Inflammatory macrophage treated with lipopolysaccharide for 4 hours (primary cell): Measurements from ENCODE around the gene DEPDC5.
A peak's percentile ranks its signal among the peaks of the same experiment; 100 is the strongest.

Experiments used
- DNase-seq: peaks from one replicate; pipeline ENCODE4 v3.0.0-alpha.2; 2020

DEPDC5 gene

DNA sequence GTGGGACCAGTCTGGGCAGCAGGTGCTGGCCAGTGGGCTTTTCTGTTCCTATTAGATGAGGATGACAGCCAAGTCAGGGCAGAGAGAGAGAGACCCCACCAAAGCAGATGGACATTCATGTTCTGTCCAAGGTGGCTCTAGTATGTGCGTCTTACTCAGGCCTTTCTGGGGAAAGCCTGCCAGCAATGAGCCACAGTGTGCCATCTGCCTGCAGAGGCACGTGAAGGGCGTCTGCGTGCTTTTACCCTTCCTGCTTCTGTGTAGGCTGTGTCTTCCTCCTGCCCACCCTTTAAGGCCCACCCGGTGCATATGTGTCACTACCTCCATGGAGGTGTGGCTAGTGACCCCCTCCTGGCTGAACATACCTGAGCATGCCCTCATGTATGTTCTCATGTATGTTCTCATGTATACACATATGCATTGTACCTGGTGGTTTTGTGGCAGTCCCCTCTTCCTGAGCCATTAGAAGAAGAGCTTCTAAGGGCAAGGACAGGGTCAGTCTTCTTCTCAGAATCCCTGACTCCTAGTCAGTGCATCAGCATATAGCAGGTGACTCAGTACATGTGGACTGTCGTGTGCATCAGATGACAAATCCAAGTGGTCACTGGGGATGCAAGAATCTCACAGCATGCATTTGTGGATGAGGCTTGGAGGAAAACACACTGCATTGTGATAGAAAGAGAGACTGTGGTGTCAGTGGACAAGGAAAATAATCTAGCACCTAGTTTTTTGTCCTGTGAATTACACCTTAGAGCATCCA is 100.1 kb downstream of the DEPDC5 start:
- no peak for DNase-seq

DNA sequence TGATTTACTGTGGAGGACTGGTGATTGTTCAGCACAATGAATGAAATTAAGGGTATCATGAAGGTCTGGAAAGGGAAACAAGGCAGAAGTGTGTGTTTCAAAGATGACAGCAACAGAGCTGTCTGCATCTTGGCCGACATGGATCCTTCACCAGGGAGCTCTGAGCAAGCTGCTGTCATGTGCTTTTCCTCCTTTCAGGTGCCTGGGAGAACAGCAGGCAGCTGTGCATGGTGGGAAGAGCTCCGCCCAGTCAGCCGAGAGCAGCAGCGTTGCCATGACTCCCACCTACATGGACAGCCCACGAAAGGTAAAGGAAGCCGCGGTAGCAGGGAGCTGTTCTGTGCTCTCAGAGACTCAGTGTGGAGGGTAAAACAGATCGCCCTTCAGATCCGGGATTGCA is 103.4 kb downstream of the DEPDC5 start:
- DNase-seq, result no peak

DNA sequence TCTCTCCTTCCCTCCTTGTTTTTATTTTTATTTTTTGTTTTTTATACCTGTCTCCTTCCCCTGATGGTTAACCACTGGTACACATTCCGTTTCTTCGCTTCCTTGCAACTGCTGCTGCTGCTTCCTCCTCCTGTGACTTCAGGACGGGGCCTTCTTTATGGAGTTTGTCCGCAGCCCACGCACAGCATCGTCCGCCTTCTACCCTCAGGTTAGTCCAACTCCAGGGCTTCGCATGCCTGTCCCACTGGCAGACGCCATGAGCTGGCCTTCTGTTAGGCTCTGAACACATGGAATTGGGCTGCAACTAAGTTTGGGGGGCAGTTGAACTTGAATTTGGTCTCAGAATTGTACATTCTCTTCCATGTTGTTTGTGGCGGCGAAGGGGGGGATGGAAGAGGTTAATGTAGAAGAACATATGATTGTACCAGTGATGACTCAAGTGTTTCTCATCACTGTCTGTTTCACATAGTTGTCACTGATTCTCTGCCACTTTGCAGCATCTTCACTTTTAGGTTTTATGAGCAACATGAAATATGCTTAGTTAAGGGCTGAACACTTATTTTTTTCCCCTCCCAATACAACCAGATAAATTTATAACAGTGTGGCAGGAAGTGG is 107.5 kb downstream of the DEPDC5 start:
- DNase-seq, result no peak

DNA sequence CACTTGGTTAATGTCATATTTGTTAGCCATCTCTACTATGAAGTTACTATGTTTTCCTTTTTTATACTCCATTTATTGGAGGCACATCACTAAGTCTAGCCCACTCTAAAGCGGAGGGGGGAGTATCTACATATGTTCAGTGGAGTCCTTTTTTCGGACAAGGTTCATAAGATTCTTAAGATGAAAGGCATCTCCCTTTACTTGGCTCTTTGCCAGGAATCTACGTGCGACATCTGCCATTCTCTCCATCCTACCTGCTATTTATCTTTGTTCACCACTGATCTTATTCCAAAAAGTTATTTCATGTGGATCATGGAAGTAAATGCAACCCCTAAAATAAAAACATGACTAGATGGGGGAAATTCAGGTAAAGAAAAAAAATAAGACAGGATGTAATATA is 113.1 kb downstream of the DEPDC5 start:
- DNase-seq, result no peak

- DNase-seq, result peak; percentile 0
These were observed 113.8 kb downstream of the DEPDC5 start for GRCh38 chr22:31867386-31868153.

DNA sequence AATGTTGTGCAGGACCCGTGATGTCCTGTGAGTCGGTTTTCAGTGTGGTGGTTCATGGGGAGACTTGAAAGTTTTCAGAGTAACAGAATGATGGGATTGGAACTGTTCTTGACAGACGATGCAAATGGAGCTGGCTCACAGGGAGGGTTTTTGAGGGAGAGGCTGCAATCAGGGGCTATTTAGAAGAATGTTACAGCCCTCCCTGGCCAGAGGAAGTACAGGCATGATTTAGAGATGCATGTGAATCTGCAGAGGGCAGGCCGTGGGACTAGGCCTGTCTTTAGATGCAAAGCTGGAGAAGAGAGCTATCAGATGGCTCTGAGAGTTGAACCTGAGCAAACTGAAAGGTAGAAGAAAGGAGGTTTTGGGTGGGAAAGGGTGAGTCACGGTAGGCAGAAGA is 115.9 kb downstream of the DEPDC5 start:
- DNase-seq, result no peak

DNA sequence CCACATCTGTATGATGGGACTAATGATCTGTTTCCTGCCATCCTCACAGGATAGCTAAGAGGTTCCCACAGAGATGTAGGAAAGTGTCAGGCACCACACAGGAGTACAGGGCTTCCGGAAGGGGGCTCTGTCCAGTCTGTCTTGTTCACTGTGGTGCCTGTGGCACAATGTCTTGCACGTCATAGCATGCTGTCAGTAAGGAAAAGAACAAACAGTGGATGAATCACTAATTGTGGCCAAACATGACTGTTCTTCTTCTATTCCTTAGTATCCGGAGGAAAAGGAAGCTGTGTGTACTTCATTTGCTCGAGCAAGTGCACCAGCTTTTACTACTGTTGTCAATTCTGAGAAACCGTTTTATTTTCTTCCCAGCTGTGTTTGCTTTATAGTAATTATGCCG is 117.1 kb downstream of the DEPDC5 start:
- DNase-seq, result peak; percentile 23

DNA sequence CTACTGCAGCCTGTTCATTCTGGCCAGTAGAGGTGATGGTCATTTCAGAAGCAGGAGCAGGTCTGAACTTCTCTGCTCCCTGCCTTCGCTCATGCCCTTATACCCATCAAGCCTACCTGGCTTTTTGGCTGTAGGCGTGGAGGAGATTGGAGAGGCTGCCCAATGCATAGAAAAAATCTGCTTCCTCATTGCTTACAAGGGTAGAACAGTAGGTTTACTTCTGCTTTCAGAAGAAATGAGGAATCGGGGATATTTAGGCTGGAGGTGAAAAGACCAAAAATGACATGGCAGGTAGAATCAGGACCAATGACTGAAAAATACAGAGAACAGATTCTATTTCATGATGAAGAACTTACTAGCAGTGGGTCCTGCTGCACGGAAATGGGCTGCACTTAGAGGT is 117.7 kb downstream of the DEPDC5 start:
- peak; percentile 27 for DNase-seq

DNA sequence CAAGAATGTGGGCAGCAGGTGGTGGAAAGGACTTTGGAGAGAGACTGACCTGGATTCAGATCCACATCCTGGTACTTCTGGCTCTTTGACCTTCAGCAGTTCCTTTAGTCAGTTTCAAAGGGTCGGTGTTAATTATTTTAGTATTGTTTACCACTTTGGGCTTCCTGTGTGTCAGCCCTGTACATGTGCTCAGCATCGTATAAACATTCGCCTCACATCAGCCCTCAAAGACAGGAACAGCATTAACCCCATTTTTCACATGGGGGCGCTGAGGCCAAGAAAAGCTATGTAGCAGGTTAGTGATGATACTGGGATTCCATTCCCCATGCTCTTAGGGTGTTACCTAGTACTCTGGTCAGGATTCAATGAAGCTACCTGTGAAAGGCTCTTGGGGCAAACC is 118.4 kb downstream of the DEPDC5 start:
- no peak for DNase-seq

- no peak for DNase-seq
These were observed 121.0 kb downstream of the DEPDC5 start for GRCh38 chr22:31874821-31875220.

DNA sequence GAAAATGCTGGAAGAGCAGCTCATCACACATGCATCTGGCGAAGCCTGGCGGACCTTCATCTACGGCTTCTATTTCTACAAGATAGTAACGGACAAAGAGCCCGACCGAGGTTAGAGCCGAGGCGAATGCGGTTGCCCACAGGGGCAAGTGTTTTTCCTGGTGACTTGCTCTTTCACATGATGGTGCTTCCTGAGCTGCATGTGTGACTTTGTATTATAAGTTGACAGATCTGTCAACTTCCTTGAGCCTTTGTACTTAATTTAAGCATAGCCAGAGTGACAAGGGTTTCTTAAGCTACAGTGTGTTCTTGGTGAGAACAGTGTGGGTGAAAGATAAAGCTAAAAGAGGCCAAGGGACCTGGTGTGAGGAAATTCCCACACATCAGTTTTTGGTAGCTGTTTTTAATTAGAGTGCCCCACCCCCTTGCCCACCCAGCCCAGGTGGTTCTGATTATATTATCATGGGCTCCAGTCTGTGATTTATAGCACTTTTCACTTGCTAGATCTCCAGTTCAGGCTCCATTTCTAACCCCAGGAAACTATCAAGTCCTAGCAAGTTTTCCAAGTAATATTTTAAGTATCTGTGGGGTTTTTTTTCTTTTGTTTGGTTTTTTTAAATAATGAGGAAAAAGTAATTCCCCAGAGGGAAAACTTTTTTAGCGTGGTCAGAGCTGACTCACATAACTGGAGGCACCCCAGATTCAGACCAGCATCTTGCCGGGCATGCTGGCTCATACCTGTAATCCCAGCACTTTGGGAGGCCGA is 122.5 kb downstream of the DEPDC5 start:
- no peak for DNase-seq

DNA sequence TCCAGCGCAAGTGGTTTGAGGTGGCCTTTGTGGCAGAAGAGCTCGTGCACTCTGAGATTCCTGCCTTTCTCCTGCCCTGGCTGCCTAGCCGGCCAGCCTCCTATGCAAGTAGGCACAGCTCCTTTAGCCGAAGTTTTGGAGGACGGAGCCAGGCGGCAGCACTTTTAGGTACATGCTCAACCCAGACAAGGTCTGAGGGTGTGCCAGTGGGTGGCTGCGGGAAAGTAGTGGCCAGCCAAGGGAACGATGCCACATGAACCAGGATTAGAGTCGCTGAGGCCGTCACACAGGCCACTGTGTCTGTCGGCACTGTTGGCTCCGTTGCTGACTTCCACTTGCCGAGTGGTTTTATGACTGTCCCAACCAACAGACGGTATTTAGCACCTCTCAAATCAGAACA is 125.8 kb downstream of the DEPDC5 start:
- no peak for DNase-seq

DNA sequence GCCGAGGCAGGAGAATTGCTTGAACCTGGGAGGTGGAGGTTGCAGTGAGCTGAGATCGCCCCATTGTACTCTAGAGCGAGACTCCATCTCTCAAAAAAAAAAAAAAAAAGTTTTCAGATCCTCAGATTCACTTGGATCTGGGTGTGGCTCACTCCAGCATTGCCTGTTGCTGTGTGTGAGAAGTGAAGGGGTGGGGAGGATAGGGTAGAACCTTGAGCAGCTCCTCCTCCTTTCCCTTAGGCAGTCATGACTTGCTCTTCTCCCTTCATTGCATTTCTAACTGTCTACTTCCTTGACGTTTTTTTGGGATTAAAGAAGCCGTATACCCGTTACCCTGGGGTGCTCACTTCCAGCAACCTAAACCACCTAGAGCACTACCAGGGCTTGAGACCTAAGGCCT is 127.4 kb downstream of the DEPDC5 start:
- DNase-seq, result no peak

DNA sequence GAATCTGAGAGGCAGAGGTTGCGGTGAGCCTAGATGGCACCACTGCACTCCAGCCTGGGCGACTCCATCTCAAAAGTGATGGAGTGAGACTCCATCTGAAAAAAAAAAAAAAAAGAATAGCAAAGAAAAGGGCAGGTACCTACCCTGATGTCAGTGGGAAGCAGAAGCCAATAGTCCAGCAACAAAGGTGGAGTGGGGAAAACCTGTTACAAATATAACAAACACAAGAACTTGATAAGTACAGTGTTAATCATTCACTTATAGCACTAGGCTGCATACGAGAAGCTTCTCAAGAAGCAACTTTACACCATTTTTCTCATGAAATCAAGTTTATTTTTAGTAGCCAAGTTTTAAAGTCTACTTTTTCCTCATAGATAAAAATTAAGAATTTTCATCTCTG is 128.0 kb downstream of the DEPDC5 start:
- DNase-seq, result no peak

- no peak for DNase-seq
These were observed 129.2 kb downstream of the DEPDC5 start for GRCh38 chr22:31882971-31883370.

- DNase-seq, result no peak
These were observed 130.2 kb downstream of the DEPDC5 start for GRCh38 chr22:31883989-31884388.

DNA sequence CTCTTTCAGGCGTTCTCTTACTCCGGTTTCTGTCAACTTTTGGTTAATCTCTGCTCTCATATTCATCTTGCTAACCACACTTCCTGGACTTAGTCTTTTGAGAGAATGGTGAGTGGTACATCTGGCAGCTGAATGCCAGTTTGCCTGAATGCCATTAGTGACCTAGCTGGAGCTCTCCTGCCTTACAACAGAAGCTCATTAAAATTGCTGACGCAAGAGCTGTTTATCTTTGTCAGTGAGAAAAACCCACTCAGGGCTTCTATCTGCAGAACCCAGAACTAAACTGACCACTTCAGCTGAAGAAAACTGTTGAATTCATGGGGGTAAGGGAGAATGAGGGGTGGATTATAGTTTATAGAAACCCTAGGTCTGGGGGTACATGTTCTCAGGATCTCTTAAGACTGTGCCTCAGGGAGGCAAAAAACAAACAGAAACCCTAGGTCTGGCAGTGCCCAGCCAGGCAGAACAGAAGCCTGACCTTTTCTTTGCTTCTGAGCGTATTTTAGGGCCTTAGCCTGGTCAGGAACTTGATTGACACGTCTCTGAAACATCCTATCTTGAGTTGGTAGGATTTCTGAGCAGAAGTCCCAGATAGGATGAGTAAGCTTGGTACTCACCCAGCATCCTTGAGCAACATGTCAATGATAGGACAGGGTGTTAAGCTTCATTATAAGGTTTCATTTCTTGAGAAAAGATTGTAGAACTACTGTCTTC is 137.7 kb downstream of the DEPDC5 start:
- DNase-seq, result no peak

DNA sequence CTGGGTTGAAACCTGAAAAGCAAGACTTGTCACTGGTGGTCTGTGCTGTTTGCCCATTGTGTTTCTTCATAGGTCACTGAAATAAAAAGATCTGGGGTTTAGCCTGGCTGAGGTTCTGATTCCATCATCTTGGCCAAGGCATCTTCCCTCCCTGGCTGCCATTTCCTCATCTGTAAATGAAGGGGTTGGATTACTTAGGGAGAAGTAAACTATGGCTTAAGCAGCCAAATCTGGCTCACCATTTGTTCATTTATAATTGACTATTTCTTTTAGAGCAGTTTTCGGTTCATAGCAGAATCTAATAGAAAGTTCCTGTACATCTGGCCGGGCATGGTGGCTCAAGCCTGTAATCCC is 138.2 kb downstream of the DEPDC5 start:
- DNase-seq, result no peak

DNA sequence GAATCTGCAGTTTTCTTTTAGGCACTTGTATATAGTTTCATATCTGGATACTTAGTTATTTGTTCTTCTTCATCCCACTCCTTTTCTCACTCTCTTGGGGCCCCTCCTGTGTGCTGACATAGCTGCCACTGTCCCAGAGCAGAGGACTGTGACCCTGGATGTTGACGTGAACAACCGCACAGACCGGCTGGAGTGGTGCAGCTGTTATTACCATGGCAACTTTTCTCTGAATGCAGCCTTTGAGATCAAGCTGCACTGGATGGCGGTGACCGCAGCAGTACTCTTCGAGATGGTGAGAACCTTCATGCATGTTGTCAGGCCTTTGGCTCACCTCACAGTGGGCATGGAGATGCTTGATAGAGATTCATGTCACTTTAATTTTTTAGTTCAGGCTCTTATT is 139.6 kb downstream of the DEPDC5 start:
- DNase-seq, result no peak

DNA sequence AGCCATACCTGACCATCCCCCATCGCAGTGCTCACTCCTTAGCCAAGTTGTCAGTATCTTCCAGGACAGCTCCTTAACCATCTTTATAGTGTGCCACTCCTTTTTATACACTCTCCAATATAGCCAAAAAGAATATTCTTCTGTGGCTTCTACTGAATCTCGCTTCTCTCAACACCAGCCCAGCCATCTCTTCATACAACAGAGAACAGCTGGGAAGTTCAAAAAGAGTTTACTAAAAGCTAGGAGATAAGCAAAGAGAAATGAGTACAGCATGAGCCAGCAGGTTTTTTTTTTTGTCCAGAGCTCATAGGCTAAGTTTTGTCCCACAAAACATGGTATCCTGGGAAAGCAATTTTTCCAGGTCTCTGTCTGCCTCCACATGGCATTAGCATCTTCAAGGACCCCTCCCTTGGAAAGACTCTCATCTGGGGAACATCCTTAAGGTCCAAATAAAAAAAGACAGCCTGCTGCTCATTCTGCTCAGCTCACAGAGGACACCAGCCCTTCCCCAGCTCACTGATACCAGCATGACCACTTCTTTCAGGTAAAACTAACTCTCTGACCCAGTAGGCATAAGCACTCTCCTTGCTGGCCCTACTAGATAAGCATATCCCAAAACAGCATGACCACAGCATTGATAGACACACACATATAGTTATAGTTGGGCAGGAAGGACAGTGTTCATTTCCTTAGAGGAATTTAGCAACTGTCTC is 141.7 kb downstream of the DEPDC5 start:
- no peak for DNase-seq

DNA sequence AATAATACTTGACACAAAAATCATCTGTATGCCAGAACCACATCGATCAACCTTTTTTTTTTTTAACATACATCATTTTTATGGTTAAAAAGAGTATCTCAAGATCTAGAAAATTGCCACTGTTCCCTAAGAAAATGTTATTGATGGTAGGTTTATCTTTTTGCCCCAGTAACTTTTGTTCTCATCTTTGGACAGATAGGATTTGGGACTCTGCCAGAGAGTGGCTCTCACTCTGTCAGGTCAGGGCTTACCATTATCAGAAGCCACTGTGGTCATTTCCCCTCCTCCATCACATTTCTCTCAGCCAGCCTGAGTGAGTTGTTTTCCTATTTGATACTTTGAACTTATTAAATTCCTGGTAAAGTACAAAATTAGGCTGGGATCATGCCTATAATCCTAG is 142.7 kb downstream of the DEPDC5 start:
- no peak for DNase-seq
